Transverse colon (tissue), 3 donors: Measurements from ENCODE around the gene PIEZO1.
A peak's percentile ranks its signal among the peaks of the same experiment; 100 is the strongest.

Experiments
- CTCF ChIP-seq, 5 experiments: fragments of 200-600 bp in 3 of 5; fragments of 450-650 bp in 2 of 5; sonication (generic) in 3 of 5; IDR thresholded peaks; 1 replicate in 2 of 5; 2 replicates in 3 of 5; pipeline ENCODE4 v1.5.1; 2016 to 2017; ENCODE audit warnings: antibody characterized with exemption in 5 of 5, inconsistent platforms in 3 of 5, mild to moderate bottlenecking in 2 of 5, moderate library complexity in 1 of 5
- EP300 ChIP-seq: sonication (generic); formaldehyde crosslinking; IDR thresholded peaks from one replicate; pipeline ENCODE4 v1.6.1; 2017; ENCODE audit warnings: antibody characterized with exemption, low read depth

- TF ChIP-seq CTCF (IDR thresholded peaks at IDR 0.05), result peak in 1 of 5 experiments; percentile 7
- no peak for TF ChIP-seq EP300
Observed at GRCh38 chr16:88697831-88698615, 87.0 kb downstream of the PIEZO1 start.
